GM19238 (cell line): ENCODE results near the gene NEU3.
"Not testable (repeated sequence)": the region's sequence is repeated elsewhere in the genome, so short reads cannot be mapped to it uniquely, and the experiment has no call there.

Experiments
- DNase-seq: peaks from one replicate; pipeline ENCODE4 v3.0.0; 2011; ENCODE audit warnings: low spot score; ENCODE audit not compliant: insufficient read length

The NEU3 gene

DNA sequence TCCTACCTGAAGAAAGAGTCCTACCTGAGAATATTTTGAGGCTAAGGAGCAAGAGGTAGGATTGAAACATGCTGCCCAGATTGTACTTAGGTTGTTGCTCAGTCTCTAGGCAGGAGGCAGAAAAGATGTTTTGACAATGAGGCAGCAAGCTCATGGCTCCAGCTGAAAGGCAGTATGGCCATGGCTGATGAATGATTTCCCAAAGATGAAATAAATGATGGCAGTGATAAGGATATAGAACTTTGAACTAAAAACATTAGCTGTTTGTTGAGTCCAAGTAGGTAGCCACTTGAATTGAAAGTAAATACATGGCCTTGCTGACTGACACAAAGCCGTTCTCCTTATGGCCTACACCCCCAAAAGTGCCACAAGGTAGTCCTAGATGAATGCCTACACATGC lies 6.8 kb upstream of the NEU3 start:
- DNase-seq = no peak

DNA sequence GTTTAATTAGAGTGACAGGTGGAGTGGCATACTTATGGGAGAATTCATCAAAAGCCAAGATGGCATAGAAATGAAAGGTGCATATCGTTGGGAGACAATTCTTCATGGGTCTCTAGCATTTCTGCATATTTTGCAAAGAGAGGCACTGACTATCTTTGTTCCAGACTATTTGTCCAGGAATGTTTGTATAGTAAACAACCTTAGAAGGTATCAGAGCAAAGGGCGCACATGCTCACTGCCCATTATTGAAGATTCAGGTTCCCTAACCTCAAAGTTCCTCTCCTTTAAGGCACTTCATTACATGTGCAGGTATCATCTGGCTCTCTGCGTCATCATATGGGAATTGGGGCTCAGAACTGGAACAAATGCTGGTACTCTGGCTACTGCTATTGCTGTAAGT lies 4.7 kb upstream of the NEU3 start:
- DNase-seq = no peak

DNA sequence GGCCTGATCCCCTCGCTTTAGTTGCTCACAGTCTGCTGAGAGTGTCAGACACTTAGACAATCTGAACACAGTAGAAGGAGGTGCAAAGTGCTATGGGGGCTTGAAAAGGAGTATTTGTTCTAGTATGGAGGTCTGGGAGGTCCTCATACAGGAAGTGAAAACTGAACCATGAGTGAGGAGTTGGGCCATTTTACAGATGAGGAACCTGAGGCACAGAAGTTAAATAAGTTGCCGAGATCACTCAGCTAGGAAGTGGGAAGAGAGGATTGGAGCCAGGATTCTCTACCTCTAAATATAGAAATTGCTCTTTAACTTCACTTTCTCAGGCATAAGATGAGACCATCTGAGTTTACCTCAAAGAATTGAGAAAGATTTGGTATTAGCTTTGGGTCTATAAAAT lies 4.0 kb upstream of the NEU3 start:
- no peak for DNase-seq

DNA sequence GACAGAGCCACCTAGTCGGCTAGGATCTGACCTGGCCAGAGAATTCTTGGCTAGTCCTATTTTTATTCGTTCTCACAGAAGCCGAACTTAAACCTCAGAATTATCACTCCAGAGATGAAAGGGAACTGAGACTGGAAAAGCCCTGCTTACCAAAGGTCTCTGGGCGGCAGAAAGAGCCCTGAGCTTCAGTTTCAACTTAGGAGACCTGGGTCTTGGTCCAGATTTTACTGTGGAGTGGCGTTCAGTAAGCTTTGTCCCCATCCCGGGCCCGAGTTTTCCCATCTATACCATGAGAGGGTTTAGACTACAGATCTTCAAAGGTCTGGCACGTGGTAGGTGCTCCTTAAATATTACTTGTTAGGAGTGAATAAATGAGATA lies 516 bp downstream of the NEU3 start:
- no peak for DNase-seq

DNA sequence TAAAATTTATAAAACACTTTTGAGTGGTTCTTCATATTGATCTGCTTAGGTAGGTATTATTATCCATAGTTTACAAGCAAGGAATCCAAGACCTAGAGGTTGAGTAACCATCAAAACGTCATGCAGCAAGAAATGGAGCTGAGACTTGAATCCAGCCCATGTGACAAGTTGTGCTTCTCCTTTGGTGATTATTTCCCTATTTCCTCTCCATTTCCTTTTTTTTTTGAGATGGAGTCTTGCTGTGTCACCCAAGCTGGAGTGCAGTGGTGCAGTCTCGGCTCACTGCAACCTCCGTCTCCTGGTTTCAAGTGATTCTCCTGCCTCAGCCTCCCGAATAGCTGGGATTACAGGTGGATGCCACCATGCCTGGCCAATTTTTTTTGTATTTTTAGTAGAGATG lies 1.4 kb downstream of the NEU3 start:
- DNase-seq = not testable (repeated sequence)

DNA sequence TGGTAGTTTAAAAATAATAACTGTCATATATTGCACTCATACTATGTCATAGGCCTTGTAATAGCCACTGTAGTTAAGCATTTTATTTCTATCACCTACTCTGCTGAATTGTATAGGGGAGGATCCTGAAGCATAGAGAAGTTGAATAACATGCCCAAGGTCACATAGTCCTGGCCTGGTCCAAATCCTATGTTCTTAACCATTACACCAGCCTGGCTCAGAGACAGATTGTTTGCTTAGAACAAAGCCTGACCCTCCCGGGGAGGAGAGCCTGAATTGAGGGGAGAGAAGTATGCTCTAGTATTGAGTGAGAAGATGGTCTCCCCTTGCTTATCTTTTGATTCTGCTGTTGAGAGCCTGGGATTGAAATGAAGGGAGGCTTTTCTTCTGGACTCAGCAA lies 2.2 kb downstream of the NEU3 start:
- no peak for DNase-seq

DNA sequence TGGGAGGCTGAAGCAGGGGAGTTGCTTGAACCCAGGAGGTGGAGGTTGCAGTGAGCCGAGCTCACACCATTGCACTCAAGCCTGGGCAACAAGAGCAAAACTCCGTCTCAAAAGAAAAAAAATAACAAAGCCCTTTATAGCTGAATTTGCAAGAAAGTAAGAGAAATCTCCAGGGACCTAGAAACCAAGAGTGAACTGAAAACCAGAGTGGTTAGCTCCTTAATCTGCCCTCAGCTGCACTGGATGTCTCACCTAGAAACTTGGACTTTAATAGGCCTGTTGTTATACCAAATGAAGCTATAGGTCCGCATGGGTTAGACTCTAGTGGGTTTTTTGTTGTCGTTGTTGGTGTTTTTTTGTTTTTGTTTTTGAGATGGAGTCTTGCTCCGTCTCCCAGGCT lies 4.1 kb downstream of the NEU3 start:
- DNase-seq = peak; percentile 14

DNA sequence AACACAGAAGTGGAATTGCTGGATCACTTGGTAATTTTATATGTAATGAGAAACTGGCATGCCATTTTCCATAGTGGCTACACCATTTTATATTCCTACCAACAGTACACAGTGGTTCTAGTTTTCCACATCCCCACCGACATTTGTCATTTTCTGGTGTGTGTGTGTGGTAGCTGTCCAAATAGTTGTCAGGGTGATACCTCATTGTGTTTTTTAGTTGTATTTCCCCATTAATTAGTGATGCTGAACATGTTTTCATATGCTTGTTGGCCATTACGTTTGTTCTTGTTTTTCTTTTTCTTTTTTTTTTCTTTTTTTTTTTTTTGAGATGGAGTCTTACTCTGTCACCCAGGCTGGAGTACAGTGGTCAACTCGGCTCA lies 12.2 kb downstream of the NEU3 start:
- DNase-seq = no peak

DNA sequence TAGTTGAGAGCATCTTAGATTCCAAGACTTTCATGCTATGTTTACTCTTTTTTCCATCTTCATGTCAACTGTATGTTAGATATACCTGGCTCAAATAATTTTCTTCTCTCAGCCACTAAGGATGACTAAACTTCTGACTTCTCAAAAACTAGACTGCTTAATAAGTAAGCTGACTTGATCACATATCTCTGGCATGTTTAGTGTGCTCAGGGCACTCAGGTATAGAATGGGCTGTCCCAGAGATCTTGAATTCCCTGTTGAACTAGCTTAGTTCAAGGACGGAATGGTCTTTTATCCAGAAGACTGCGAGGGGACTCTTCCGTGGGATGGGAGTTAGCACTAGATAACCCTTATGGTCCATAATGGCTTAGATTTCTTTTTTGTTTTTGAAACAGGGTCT lies 13.0 kb downstream of the NEU3 start:
- no peak for DNase-seq

DNA sequence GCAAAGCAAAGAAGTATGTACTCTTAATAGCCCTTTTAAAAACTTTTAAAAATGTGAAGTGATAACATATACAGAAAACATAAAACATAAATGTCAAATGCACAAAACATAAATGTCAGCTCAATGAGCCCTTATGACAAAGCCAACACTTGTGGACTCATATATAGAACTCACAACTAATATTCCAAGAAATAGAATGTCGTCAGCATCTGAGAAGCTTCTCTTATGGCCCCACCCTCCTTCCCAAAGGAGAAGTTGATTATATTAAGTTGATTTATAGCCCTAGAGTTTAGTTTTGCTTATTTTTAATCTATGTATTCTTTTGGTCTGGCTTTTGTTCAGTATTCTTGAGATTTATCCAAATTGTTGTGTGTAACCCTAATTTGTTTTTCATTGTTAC lies 13.8 kb downstream of the NEU3 start:
- DNase-seq = no peak

DNA sequence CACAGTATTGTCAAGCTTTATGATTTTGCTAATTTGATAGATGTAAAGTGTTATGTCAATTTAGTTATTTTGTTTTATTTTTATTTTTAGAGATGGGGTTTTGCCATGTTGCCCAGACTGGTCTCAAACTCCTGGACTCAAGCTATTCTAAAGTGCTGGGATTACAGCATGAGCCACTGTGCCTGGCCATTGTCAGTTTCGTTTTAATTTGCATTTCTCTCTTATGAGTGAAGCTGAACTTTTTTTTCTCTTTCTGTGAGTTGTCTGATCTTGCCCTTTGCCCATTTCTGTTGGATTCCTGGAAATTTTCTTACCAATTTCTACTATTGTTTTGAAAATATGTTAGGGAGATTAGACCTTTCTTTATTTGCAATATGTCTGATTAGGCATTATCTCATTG lies 15.5 kb downstream of the NEU3 start:
- no peak for DNase-seq

DNA sequence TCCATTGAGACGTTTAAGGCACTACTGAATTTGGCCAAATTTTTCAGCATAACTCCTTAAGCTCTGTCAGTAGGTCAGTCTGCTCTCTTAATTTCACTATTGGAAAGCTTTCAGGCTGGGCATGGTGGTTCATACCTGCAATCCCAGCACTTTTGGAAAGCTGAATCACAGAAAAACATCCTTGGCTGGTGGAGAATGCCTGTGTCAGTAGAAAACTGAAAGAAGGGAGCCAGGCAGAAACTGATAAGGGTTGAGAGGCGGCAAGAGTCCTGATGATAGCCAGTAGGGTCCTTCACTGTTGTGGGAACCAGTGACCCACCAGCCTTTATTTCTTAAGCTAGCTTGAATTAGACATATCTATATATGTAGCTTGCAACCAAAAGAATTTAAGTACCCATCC lies 22.6 kb downstream of the NEU3 start:
- DNase-seq = no peak

DNA sequence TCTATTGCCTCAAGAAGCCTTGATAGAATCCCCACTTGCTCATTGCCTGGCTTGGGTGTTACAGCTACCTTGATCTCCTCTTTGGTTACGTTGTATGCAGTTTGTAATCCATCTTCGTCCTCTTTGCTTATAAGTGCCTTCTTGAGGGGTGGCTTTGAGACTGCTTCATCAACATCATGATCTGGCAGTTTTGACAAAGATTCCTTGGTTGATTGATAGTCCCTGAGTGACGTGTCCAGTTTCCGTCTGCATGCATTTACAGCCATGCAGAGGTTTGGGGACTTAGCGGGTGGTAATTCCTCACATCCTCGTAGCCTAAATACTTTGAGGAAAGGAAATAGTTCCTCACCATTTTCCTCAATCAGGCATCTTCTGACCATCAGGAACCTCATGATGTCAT lies 23.1 kb downstream of the NEU3 start:
- DNase-seq = no peak

DNA sequence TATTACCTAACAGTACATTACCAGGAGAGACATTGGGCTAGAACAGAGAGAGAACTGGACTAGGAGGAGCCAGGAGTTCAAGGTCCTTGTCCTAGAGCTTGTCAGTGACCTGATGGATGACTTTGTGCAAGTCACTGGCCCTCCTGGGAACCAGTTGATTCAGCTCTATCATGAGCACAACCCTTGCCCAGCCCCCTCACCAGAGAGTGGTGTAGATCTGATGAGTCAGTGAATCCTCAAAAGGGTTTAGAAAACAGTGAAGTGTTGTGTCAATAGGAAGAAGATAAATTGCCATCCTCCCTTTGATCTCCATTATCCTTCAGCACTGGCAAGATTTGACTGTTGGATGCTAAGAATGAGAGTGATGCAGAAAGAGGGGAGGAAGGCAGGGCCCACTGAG lies 24.3 kb downstream of the NEU3 start:
- no peak for DNase-seq

DNA sequence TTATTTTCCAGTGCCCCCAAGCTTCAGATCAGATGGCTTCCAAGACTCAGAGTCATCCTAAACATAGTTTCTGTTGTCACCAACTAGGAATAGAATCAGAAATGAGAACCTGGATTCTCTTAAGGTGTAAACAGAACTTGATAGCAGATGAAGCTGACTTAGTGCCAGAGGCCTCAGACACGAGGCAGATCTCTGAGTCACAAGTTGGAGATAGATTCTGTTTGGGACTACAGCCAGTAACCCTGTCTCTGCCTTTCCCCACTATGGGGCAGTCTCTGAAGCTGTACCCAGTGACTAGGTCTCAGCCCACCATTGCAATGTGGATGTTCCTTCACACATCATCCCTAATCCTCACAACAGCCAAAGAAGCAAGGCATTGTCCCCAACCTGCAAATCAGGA lies 25.4 kb downstream of the NEU3 start:
- no peak for DNase-seq

DNA sequence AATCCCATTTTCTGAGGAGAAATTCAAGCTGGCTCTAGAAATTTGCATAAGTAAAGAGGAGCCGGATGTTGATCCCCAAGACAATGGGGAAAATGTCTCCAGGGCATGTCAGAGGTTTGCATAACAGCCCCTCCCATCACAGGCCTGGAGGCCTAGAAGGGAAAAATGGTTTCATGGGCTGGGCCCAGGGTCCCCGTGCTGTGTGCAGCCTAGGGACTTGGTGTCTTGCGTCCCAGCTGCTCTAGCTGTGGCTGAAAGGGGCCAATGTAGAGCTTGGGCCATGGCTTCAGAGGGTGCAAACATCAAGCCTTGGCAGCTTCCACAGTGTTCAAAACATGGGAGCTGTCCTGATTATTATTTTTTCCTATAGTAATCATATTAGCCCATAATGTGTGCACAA lies 30.5 kb downstream of the NEU3 start:
- DNase-seq = not testable (repeated sequence)

DNA sequence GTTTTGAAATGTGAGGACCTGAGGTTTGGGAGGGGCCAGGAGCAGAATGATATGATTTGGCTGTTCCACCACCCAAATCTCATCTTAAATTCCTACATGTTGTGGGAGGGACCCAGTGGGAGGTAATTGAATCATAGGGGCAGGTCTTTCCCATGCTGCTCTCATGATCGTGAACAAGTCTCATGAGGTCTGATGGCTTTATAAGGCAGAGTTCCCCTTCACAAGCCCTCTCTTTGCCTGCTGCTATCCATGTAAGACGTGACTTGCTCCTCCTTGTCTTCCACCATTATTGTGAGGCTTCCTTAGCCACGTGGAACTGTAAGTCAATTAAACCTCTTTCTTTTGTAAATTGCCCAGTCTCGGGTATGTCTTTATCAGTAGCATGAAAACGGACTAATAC lies 31.6 kb downstream of the NEU3 start:
- DNase-seq = not testable (repeated sequence)

DNA sequence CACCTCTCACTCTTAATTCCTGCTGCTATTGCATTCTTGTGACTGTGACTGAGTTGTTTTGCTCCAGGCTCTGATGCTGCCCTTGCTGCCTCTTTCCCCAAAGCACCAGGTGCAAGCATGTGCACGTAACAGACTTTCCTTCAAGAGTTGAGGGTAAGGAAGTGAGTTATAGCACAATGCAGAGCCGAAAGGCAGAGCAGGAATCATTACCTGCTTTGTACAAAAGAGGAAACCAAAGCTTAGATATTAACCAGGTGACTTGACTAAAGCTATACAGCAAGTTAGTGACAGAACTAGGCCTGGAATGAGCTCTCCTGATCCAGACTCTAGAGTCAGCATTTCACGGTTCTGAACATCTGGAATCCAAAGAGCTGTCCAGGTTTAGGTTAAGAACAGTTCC lies 33.6 kb downstream of the NEU3 start:
- peak; percentile 28 for DNase-seq

DNA sequence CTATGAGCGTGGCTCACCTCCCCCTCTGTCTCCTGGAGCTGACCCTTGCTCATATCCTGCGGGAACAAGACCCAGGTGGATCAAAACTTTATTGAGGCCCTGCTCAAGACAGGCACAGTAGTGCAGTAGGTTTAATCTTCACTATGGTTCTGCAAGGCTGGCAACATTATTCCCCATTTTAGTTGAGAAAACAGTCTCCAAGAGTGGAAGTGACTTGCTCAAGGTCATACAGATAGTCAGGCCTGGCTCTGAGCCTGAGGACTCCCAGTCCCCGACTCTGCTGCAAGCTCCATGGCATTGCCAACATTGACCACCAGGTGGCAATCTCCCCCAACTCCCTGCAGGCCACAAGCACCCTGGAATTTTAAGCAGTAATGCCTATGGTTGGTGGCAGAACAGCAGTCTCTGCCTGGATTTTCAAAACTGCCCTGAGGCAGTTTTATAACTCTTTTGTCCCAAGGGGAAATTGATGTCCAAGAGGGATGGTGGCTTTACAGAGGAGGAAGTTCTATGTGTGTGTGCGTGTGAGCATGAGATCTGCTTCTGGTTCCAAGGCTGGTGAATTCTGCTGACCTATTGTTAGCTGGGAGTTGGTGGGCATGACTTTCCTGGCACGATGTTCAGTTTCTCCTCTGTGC lies 34.1 kb downstream of the NEU3 start:
- DNase-seq = peak; percentile 77

DNA sequence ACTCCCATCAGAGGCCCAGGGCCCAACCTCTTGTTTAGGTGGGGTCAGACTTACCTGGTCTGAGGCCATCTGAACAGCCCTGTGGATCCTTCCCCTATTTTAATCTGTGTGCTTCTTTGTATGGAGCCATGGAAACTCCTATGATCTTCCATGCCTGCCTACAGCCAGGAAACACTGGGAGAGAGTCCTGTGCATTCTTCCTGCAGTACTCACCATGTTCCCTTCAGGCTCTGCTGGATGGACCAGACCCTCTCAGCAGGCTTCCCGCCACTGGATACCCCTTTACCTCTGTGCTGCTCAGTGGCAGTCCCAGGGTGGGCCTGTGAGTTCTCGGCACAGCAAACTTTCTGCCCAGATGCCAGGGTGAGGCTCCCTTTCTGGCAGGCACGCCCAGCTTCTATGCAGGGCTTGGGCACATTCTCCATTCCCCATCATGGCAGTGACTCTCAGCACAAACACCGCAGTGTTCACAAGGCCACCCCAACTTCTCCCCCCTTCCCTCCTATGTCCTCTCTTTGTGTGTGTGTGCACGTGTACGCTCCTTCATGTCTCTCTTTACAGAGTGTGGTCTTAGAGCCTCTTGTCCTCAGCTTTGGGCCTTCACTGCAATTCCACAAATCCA lies 34.8 kb downstream of the NEU3 start:
- no peak for DNase-seq

DNA sequence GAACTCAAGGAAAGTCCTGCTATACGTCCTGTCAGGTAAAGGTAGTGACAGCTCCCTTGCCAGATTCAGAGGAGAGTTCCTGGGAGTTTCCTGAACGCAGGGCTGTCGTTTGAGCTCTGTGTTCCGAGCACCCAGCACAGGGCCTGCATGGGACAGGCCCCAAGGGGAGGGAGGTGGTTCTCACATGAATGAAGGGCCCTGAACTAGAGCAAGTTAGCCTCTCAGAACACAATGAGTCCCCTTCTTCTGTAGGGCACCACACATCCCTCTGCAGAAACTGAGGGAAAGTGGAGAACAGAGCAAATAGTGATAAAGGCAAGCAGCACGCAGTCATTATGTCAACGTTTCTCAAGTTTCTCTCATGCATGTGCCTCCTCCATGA lies 35.3 kb downstream of the NEU3 start:
- no peak for DNase-seq

DNA sequence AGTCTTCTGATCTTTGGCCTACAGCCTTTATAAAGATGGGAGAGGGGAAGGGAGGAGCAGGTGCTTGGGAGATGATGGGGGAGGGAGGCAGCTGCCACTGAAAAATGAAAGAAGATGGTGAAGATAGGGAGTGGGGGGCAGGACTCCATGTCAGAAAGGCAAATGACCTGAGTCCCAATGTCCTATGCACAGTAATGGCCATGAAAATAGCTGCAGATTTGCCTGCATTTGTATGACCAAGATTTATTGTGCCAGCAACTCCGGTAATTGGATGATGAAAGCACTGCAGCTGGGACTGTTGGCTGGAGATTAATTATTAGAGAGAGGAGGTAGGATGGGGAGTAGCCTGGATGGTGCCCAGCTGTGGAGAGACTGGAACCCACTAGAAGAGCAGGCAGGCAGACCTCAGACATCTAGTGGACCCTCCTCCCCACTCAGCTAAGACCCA lies 36.1 kb downstream of the NEU3 start:
- DNase-seq = no peak

DNA sequence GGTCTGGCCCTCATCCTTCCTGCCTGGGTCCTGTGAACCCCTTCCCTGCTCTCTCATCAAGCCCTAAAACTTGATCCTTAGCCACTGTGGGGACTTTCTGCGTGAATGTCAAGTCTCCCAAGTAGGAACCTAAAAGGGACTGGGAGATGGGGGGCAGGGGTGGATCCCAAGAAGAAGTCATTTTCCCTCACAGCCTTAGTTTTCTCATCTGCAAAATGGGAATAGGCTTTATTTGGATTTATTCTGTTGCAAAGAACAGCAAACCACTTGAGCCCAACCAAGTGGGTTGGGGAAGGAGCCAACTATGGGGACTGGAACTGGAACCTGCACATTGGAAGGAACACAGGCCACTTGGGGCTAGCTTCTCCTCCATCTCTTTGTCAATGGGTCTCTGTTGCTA lies 36.8 kb downstream of the NEU3 start:
- DNase-seq = no peak

DNA sequence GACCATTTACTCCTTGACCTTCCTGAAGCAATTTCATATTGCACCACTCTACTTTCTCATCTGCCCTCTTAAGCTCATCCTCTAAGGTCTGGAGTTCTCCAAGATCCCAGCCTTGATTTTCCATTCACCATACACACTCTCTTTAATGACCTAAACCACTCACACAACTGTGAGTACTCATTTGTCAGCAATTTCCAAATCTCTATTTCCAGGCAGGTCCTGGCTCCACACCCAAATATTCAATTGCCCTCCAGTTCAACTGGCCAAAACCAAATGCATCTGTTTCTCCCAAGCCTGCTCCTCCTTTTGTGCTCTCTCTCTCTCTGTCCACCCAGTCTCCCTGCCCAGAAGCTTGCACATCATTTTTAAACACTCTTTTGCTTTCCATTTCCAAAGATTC lies 39.6 kb downstream of the NEU3 start:
- DNase-seq = no peak
